Neural progenitor cell (in vitro differentiated cells): ENCODE measurements around the gene SPON1.

Experiments
- CTCF ChIP-seq: fragments of 200-600 bp; sonication (generic); IDR thresholded peaks from 2 replicates; pipeline ENCODE4 v1.5.1; 2017; ENCODE audit warnings: antibody characterized with exemption, mild to moderate bottlenecking
- EZH2 ChIP-seq: fragments of 200-600 bp; sonication (generic); IDR thresholded peaks from 2 replicates; pipeline ENCODE4 v1.6.1; 2017; ENCODE audit warnings: antibody characterized with exemption, mild to moderate bottlenecking, moderate library complexity

- TF ChIP-seq CTCF, result no peak
- no peak for TF ChIP-seq EZH2
Measured at GRCh38 chr11:14117632-14118031, 155.1 kb downstream of the SPON1 start.
